HG03066 (cell line): Measurements from ENCODE around the gene TIAM1.

Source experiments
- ATAC-seq: cut with Tn5 transposase; IDR thresholded peaks from one replicate; pipeline ENCODE4 v1.9.1; 2021; ENCODE audit warnings: low read depth; ENCODE audit not compliant: unreplicated experiment

TIAM1 gene

DNA sequence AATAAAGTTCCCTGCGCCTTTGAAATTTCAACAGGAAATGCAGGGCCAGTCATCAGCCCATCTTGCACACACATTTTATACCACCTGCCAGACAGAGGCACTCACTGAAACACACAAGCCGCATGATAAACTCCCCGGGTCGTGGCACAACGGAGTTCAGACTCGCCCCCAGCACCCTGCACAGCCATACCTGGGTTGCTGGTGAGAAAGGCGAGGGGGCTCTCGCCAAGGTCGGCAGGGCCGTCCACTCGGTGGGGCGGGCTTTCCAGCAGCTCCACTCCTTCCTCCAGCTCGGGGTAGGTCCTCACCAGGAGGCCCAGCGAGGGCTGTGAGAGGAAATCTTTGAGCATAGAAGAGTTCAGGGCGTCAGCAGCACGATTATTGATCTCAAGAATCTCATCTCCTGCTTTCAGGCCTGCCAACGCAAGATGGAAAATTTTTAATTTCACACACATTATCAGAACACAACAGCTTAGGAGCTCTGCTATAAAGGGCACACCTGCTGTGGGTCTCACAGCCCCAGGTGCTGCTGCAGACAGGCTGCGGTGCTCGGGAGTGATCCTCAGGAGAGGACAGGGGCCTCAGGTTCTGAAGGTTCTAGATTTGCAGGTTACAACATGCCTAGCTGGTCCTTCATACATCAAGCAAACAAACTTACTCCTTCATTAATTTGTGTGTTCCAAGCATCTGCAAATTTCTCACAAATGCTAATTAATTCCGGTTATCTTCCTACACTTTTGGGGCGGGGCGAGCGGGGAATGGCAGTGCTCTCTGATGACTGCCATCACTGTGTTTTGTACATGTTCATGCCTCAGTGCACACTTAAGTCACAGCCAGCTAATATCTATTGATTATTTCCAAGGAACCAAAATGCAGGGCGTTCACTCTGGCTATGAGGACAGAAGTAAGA, 161.6 kb downstream of the TIAM1 start:
- no peak for ATAC-seq

DNA sequence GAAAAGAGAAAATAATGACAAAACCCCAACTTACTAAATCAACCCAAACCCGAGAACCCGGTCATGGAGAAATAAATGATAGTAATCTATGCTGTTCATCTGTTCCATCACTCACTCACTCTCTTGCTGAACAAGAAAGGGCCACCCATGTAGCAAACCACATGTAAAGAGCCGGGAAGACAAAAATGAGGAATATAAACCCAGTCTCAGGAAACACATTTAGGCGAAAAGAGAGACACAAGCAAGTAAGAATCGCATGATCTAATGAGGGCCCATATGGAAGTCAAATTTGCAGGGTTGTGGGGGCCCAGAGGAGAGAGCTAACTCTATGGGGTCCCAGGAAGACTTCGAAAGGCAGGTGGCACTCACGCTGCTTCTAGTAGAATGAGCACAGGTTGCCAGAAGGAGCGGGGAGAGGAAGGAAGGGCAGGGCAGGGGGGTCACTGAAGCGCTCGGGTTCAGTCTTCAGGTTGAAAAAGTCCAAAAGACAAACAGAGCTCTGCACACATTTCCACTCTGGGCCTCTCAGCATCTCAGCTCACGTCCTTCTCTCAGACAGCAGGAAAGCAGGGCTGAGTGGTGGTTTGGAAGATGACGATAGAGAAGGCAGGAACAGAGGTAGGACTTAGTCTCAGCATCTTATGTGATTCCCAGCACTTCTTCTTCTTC, 162.8 kb downstream of the TIAM1 start:
- ATAC-seq: no peak

DNA sequence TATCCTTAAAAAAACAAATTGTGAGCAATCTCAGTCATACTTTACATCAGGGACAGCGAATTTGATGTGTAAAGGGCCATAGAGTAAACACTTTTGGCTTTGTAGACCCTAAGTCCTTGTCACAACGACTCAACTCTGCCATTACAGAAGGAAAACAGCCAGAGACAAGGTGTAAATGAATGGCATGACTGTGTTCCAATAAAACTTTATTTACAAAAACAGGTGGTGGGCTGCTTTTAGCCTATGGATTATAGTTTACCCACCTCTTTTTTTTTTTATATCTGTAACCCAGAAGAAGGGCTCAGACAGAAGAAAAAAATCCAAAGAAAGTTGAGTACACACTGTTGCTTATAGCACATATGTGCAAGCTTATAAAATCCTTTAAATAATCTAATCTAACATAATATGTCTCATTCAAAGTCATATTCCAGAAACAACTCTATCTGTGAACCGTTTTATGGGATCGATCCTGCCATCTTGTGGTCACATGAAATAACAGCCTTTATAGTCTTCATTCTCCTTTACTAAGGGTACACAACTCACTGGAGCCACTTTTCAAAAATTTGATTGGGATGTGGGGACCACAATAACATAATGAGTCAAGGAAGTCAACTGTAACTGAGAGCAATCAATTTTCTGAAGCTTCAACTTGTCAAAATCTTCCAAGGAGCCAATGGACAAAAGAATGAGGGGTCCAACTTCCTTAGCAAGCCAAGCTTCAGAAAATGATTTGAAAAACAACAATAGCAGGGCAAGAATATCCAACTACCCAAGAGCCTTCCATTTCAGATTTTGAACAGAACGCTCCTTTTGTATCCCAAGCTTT, 163.6 kb downstream of the TIAM1 start:
- no peak for ATAC-seq

DNA sequence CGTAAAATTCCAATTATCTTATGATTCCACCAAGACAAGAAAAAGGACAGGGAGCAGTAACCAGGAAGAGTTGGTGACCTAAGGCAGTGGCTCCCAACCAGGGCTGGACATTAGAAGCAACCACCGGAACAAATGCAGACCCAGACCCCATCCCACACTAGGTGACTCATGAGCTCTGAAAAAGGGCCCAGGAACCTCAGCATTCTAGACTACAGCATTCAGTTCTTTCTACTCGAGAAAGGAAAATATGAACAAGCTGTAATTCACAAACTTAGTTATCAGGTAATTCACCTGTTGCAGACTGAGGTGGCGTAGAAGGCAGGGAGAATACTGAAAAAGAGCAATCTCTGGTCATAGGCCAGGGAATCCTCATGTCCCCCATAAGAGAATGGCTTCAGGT, 167.3 kb downstream of the TIAM1 start:
- ATAC-seq: no peak

DNA sequence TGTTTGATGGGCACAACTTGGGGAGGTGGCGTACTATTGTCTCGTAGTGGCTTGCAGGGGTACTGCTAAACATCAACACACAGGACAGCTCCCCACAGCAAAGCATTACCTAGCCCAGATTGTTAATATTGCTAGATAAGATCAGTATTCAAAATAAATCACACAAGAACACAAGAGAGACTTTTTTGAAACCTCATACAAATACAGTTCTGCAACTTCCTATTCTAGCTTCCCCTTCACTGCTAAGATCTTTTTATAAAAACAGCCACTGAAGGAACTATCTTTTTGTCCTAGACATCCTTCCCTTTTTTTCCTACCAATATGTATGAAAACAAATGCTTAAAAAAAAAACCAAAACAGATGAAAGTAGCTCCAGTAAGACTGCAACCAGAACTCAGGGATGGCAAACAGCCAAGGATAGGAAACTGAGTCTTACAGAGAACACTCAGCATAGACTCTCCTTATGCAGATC, 167.9 kb downstream of the TIAM1 start:
- no peak for ATAC-seq

DNA sequence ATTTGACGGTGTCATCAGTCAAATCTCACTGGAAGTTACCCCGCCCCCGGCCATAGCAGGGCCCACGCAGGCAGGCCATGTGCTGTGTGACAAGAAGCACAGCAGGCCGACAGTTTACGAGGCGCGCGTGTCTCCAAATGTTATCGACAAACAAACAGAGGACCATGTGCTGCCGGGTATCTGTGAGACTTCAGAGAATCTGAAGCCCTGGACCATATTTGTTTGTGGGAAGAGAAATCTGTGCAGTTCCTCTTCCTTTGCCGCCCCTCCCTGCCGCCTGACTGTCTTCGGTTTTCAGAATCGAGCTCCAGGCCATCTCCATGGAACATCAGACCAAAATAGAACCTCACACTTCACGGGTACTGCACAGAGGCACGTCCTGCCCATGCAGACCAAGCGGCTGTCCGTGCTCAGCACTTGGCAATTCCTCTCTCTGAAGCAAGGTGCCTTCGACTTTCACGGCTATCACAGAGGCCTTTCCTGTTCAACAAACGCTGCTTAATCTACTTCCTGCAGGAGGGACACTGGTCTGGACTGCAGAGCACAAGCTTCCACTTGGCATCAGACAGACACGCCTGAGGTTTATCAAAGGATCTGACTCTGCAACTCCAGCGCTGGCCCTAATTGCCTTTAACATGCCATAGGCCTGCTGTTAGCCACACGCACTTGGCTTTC, 170.0 kb downstream of the TIAM1 start:
- no peak for ATAC-seq

DNA sequence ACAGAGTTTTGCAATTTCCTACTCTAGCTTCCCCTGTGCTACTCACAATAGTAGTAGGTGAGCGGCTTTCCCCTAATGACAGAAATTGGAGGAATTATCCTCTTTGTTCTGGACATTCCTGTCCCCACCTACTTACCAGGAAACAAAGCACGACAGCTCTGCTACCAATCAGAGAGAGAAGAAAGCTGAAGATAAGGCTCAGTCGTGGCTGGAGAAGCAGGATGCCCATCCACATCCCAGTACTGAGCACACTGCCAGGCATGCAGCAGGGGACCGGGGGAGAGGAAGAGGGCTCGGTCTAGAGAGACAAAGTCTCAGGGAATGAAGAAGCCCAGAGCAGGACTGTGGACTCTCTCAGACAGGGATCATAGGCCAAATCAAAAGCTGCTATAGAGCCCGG, 171.7 kb downstream of the TIAM1 start:
- no peak for ATAC-seq

DNA sequence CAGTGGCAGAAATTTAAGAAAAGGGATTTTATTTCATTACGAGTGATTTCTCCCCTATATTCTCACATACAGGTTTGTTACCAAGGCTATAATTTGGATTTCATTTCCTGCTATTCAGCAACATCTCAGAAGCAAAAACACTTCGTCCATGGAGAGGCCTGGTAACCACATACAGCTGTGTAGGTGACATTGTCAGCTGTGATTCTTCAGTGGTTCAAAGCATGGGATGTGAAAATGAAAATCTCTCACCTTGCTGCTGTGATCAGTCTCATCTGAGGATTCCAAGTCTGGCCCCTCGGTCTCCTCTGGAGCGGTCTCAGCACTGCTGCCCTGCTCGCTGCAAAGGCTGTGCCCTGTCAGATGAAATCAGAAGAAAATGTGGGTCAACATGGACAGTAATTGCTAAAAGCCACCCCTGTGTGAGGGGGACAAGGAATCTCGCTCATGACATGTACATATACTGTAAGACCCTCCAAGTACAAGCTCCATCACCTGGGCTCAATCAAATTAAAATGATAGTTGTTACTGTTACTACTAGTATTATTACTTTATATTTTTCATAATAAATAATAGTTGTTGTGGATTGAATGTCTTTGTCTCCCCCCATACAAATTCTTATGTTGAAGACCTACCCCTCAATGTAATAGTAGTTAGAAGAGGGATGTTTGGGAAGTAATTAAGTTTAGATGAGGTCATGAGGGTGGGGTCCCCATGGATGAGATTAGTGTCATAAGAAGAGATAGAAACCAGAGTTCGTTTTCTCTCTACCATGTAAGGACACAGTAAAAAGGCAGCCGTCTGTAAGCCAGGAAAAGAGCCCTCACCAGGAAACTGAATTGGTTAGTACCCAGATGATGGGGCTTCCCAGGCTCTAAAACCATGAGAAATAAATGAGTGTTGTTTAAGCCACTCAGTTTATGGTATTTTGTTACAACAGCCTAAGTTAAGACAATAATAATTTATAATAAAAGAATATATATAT, 179.1 kb downstream of the TIAM1 start:
- no peak for ATAC-seq

DNA sequence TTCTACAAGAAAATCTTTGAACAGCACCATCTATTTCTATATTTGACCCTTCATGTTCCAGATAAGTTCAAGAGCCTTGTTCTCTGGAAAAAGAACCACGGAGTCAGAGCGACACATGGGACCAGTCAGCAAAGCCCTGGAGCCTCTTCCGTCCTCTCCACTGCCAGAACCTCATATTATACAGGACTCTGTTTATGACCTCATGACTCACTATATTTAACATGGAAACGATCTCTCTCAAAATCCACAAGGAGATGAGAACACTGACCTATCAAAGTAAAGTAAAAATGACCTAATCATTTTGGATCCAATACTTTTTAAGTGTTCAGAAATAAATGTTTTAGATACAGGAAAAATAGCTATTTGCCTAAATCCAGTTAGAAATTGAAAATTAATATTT, 181.2 kb downstream of the TIAM1 start:
- ATAC-seq: no peak

DNA sequence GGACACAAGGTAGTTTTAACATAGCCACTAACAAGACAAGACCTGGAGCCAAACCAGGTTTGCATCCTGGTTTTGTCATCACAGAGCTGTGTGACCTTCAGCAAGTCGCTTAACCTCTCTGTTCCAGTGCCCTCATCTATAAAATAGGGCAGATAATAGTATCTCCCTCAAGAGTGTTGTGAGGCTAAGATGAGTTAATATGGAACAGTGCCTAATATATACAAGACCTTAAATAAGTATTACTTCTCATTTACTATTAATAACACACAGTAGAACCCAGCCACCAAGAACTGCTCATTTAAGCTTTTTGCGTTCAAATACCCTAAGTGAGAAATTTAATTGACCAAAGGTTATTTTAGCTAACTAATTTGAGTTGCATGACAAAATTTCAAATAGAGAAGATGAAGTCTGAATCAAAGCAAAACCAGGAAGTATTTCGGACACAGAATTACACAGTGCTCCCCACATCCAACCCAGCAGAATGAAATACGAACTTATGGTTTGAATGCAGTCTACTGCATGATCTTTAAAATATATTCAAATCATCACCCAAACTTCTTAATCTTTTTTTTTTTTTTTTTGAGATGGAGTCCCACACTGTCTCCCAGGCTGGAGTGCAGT, 181.9 kb downstream of the TIAM1 start:
- ATAC-seq: no peak

DNA sequence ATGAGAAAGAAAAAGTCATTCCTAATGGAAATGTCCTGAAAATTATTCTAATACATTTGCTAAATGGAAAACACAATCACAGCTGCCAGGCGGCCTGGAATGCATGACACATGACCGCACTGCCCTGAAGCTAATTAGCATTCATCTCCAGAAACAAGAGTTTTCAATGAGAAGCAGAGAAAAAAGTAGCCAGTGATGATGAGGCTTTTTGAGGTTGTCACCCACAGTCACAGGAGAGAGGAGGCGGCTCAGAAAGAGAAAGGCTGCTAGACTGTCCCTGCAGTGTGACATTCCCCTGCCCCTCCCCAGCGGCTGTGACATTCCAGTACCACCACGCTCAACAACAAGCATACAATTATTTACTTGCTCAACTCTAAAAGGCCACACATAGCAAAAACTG, 182.9 kb downstream of the TIAM1 start:
- ATAC-seq: no peak

DNA sequence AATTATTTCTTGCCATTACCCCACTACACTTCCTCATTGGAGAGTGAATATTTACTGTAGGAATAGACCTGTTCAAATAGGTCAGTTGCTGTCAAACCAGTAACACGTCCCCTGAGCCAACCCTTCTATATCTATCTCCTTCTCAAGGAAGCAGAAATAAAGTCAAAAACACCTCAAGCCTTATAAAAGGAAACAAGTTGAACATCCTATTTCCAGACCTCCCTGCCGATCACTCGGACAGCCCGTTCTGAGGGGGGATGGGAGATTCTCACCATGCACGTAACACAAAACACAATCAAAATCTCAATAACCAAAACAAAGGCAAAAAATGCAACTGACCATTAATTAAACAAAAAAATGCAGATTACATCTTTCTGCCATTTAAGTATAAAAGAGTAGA, 184.3 kb downstream of the TIAM1 start:
- no peak for ATAC-seq

DNA sequence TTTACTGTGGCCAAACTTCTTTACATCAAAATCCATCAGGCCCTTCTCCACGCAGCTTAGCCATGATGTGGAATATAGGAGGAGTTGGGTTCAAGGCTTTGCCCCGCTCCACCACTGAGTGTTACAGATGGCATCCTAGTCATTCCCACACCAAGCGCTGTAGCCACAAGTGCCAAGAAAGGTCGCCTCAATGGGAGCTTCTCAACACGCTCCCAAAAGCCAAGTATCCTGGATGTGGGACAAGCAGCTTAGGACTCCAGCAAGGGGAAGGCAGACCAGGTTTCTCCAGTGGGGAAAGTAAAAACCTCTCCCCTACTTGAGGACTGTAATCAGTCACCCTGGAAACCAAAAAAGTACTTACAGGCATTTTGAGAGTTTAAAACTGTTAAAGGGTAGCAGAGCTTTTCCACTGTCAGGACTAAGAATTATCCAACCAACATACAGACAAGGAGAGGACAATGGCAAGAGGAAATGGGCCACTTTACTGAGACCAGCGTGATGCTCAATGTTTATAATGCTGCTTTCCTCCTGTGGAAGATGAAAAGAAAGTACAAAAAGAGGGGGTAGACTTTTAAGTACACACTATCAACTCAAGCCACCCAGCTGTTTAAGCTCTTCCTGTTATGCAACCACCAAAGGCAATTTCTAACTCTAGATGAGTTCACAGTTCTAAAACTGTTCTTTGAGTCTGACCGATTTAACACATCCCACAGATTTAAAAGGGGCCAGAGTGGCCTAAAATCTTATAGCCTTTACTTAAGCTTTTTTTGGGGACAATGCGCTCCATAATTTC, 185.1 kb downstream of the TIAM1 start:
- ATAC-seq: no peak

DNA sequence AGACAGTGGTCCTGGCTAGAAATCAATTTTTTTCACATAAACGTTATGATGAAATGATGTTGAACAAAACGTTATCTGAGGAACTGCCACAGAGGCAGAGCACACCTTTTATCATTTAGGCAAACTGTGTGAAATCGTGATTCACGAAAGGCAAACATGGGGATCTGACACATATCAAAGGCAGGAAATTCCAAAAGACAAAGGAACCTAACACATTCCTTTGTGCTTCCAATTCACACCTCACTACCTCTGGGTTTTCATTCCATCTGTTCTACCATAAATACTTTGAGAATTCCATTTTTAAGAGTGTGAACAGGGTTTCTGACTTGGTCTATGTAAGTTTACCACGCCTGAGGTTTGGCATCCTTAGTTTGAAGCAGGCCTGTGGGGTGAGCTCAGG, 186.3 kb downstream of the TIAM1 start:
- no peak for ATAC-seq

DNA sequence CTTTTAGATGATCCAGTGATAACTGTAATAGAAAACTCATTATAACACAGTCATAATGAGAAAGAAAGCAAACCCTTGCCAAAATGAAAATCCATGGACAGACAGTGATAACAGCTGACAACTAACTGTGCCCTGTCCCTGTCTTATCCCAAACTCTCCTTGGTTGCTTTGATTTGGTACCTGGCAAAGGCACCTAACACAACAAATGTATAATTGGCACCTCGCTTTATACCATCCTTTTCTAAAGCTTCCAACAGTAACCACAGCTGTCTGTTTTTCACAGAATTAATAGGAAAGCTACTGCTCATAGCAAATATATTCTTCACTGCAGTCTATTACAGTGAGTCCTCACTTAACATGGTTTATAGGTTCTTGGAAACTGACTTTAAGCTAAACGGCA, 187.4 kb downstream of the TIAM1 start:
- ATAC-seq: no peak

DNA sequence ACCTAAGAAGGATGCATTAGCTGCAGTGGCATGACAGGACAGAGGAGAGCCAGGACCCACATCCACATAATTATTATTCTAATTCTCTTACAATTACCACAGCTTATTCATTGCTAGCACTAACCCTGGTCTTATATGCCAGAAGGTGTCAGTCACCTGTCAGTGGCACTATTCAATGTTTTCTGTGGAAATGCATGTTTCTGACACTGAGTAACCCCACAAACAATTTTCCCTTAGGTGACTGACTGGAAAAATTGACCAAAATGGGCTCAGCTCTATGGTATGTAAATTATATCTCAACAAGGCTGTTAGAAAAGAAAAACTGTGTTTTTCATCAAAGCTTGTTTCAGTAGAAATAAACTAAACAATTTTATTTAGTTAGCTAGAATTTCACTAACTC, 187.9 kb downstream of the TIAM1 start:
- no peak for ATAC-seq

DNA sequence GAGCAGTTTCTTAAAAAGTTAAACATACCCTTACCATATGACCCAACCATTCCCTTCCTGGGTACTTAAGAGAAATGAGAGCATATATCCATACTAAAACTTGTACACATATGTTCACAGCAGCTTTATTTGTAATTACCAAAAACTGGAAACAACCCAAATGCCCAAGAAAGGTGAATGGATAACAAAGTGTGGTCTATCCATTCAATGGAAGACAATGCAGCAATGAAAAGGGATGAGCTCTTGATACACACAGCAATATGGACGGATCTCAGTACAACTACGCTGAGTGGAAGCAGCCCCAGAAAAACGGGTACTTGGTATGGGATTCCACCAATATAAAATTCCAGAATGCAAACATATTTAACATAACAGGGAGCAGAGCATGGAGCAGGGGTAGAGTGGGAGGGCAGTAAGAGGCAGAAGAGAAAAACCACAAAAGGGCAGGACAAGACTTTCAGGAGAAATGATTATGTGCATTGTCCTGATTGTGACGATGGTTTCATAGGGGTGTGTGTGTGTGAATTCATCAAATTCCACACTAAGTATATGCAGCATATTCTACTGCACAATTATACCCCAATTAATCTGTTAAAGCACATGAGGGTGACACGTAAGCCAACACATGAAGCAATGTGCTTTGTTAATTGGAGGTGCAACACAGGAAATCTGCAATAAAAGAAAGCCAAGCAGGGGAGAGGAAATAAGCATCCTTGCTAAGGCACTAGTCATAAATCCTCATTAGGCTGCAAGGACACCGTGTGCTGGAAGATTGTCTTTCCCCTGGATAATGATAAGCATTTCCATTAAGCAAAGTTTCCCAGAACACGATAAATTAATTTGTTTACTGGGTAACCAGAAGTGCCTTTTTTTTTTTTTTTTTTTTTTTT, 192.7 kb downstream of the TIAM1 start:
- ATAC-seq: no peak
